GM23248 (cell line): ENCODE measurements around the gene PAXIP1. TPM values are rescaled to one million over a fixed set of nuclear protein-coding genes. Genes with fewer than 3 reads are reported as not detected.

Experiments used
- DNase-seq: peaks from one replicate; pipeline ENCODE4 v3.0.0-alpha.2; 2015
- H2AFZ ChIP-seq: fragments of 200-600 bp; sonication (generic); 2 replicates; pipeline ENCODE4 v1.6.1; 2016; ENCODE audit warnings: antibody characterized with exemption
- H3F3A ChIP-seq: fragments of 200-600 bp; sonication (generic); 2 replicates; pipeline ENCODE4 v1.6.1; 2016; ENCODE audit warnings: mild to moderate bottlenecking, antibody characterized with exemption, mixed run types; ENCODE audit not compliant: insufficient read depth
- H3K27ac ChIP-seq: fragments of 200-600 bp; sonication (generic); 2 replicates; pipeline ENCODE4 v1.5.1; 2016; ENCODE audit warnings: mild to moderate bottlenecking
- H3K27me3 ChIP-seq: fragments of 200-600 bp; sonication (generic); replicated peaks from 2 replicates; pipeline ENCODE4 v1.6.1; 2016; ENCODE audit warnings: mild to moderate bottlenecking; ENCODE audit not compliant: insufficient read depth
- H3K36me3 ChIP-seq: fragments of 200-600 bp; sonication (generic); 2 replicates; pipeline ENCODE4 v1.6.1; 2016; ENCODE audit warnings: low read depth, mild to moderate bottlenecking
- H3K4me1 ChIP-seq: fragments of 200-600 bp; sonication (generic); 2 replicates; pipeline ENCODE4 v1.6.1; 2016; ENCODE audit warnings: mild to moderate bottlenecking; ENCODE audit not compliant: insufficient read depth
- H3K4me2 ChIP-seq: fragments of 200-600 bp; sonication (generic); one replicate; pipeline ENCODE4 v1.6.1; 2016; ENCODE audit warnings: mild to moderate bottlenecking; ENCODE audit not compliant: unreplicated experiment
- H3K4me3 ChIP-seq: fragments of 200-600 bp; sonication (generic); 2 replicates; pipeline ENCODE4 v1.5.1; 2016; ENCODE audit warnings: mild to moderate bottlenecking
- H3K79me2 ChIP-seq: fragments of 200-600 bp; sonication (generic); 2 replicates; pipeline ENCODE4 v1.6.1; 2016; ENCODE audit warnings: mild to moderate bottlenecking; ENCODE audit not compliant: insufficient read depth
- H3K9ac ChIP-seq: fragments of 200-600 bp; sonication (generic); 2 replicates; pipeline ENCODE4 v1.6.1; 2016; ENCODE audit warnings: mild to moderate bottlenecking
- H3K9me2 ChIP-seq: fragments of 200-600 bp; sonication (generic); 2 replicates; pipeline ENCODE4 v1.6.1; 2016; ENCODE audit warnings: mixed run types, mild to moderate bottlenecking, moderate library complexity; ENCODE audit not compliant: insufficient read depth
- H3K9me3 ChIP-seq: fragments of 200-600 bp; sonication (generic); one replicate; pipeline ENCODE4 v1.6.1; 2017; ENCODE audit warnings: low read depth
- H4K20me1 ChIP-seq: fragments of 200-600 bp; sonication (generic); 2 replicates; pipeline ENCODE4 v1.6.0; 2016; ENCODE audit not compliant: insufficient read depth
- EZH2 ChIP-seq: fragments of 200-600 bp; sonication (generic); IDR thresholded peaks from 2 replicates; pipeline ENCODE4 v1.6.1; 2018; ENCODE audit warnings: antibody characterized with exemption, mild to moderate bottlenecking; ENCODE audit not compliant: insufficient read depth, poor library complexity, severe bottlenecking
- EZH2phosphoT487 ChIP-seq: fragments of 200-600 bp; sonication (generic); IDR thresholded peaks from 2 replicates; pipeline ENCODE4 v1.6.1; 2018; ENCODE audit warnings: antibody characterized with exemption, moderate library complexity, mild to moderate bottlenecking, low read depth; ENCODE audit not compliant: insufficient read depth
- WGBS, 2 experiments: methylation state at CpG; one replicate each; pipeline ENCODE4 v1.1.6; 2015 to 2017; ENCODE audit warnings: low lambda C conversion rate in 2 of 2, low coverage in 1 of 2; ENCODE audit errors: missing lambda C conversion rate in 2 of 2; 5-methylcytosine and 5-hydroxymethylcytosine counted together
- in situ Hi-C: fragments of 300-500 bp; cut with MboI; formaldehyde crosslinking; loops from 2 replicates; pipeline ENCODE4 v1.15.0; 2020
- polyA plus RNA-seq: library from polyadenylated mRNA; unstranded; fragments of >200 nt; fragmentation: Nextera tagmentation; extraction: Ambion mirVana; gene quantifications from 2 replicates; pipeline ENCODE4 v1.2.1, GENCODE V29; 2016
- total RNA-seq: library from RNA; depleted of rRNA; stranded (reverse); fragments of >200 nt; shearing (Covaris generic); gene quantifications from 2 replicates; pipeline ENCODE4 v1.2.3, GENCODE V29; 2014

PAXIP1 gene
- total and polyA plus RNA-seq, 2 experiments from 2014 or later: 1.8 to 5.8 TPM

- Histone ChIP-seq H3K36me3 (no peaks in the 10 kb centered on the region), H3K27me3 (no peaks in the 10 kb centered on the region), H3K4me3 (no peak overlapping the region), H3K4me1 (no peaks in the 10 kb centered on the region), H3K9me3 (no peaks in the 10 kb centered on the region), H3K79me2 (no peaks in the 10 kb centered on the region), H3K4me2 (no peak overlapping the region), H3K9me2 (no peaks in the 10 kb centered on the region), H3K9ac (no peak overlapping the region), H3K27ac (no peak overlapping the region), H2AFZ (peak overlapping the region; percentile 87), H4K20me1 (no peaks in the 10 kb centered on the region), H3F3A (no peaks in the 10 kb centered on the region)
- DNase-seq: no peak
- 47 to 53% methylated on average over 32 to 34 of the region's 36 CpGs for WGBS, 2 experiments
- TF ChIP-seq EZH2: no peak
- no peak for TF ChIP-seq EZH2phosphoT487
- in situ Hi-C loops: loop anchor here (25.0 kb wide), 1 partner anchor 848 kb away; no protein-coding TSS in a partner anchor
These were observed 88.5 kb downstream of the PAXIP1 start for GRCh38 chr7:154914308-154914995.

DNA sequence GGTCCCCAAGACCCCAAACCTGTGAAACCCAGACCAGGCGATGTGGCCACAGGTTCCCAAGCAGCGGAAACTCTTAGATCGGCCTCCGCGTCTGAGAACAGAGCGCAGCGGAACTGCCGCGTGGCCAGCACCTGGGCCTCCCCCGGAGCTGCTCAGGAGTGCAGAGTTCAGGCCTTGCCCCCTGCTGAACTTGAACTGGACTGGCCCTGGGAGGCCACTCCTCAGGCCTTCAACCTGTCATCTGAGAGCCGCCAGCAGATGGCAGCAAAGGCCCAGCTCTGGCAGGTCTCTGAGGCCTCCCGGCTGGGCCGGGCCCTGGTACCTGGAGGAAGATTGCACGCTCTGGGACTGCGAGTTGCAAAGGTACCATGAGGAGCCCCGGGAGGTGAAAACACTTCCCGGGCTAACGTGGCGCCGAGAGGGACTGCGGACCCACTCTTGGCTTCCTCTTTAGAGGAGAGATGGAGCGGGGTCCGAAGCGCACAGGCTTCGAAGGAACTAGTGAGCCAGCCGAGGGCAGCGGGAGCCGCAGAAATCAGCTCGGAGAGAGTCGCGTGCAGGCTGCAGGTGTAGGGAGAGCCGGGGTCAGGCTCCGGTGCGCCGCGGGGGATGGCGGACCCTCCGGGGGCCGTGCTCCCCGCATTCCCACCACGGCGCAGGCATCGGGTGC is 89.2 kb downstream of the PAXIP1 start:
- Histone ChIP-seq H3K9me2 (no peaks in the 10 kb centered on the region), H3K27me3 (no peaks in the 10 kb centered on the region), H3K27ac (no peak overlapping the region), H3K4me3 (peak overlapping the region; percentile 52), H2AFZ (peak overlapping the region; percentile 87), H4K20me1 (no peaks in the 10 kb centered on the region), H3K79me2 (no peaks in the 10 kb centered on the region), H3K4me2 (peak overlapping the region; percentile 87), H3K9me3 (no peaks in the 10 kb centered on the region), H3K9ac (no peak overlapping the region), H3F3A (no peaks in the 10 kb centered on the region), H3K4me1 (no peaks in the 10 kb centered on the region), H3K36me3 (no peaks in the 10 kb centered on the region)
- 12 to 21% methylated on average over 26 to 35 of the region's 43 CpGs for WGBS, 2 experiments
- DNase-seq: peak; percentile 76
- in situ Hi-C loops: loop anchor here (25.0 kb wide), 1 partner anchor 849 kb away; no protein-coding TSS in a partner anchor
- TF ChIP-seq EZH2 (no peak), EZH2phosphoT487 (no peak)

DNA sequence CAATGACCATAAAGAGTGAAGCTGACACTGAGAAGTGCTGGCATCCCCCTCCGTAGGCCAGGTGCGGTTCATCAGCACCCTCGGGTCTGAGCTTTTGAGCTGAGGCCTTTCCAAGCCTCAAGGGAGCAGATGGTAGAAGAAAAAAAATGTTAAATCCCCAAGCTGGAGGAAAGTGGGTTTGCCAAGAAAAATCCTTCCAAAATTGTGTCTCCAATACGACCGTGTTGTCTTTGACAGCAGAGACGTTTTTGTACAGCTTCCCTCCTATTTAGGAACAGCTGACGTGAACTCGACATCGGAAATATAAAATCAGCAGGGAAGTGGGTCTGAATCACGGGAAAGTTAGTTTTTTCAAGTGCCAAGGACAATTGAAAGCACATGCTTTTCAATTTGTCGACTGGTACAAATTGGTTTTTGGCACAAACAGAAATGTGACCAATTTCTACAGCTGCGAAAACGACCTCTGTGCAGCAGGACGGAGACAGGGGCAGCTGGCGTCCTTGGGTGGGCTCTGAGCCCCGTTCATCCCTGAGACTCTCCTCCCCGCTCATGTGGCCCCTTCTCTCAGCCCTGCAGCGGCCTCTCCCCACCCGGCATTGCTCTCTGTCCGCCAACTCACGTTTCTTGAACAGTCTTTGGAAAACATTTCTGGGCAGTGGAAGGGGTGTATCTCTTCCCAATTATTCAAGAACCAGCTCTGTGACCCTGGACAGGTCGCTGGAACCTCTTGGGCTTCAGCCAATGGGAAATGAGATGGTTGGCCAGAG is 89.9 kb downstream of the PAXIP1 start:
- Histone ChIP-seq H3K27me3 (no peaks in the 10 kb centered on the region), H4K20me1 (no peaks in the 10 kb centered on the region), H3K79me2 (no peaks in the 10 kb centered on the region), H3K4me3 (no peak overlapping the region), H3F3A (no peaks in the 10 kb centered on the region), H3K36me3 (no peaks in the 10 kb centered on the region), H3K27ac (no peak overlapping the region), H3K4me2 (no peak overlapping the region), H3K9me3 (no peaks in the 10 kb centered on the region), H3K4me1 (no peaks in the 10 kb centered on the region), H3K9me2 (no peaks in the 10 kb centered on the region), H3K9ac (no peak overlapping the region), H2AFZ (0 out of 2 replicates have a peak overlapping the region, but pooled peaks have one; percentile 6)
- in situ Hi-C loops: loop anchor here (25.0 kb wide), 1 partner anchor 849 kb away; no protein-coding TSS in a partner anchor
- 9 to 12% methylated on average over 22 of the region's 22 CpGs for WGBS, 2 experiments
- DNase-seq: peak; percentile 19
- TF ChIP-seq EZH2phosphoT487: no peak
- TF ChIP-seq EZH2: no peak

DNA sequence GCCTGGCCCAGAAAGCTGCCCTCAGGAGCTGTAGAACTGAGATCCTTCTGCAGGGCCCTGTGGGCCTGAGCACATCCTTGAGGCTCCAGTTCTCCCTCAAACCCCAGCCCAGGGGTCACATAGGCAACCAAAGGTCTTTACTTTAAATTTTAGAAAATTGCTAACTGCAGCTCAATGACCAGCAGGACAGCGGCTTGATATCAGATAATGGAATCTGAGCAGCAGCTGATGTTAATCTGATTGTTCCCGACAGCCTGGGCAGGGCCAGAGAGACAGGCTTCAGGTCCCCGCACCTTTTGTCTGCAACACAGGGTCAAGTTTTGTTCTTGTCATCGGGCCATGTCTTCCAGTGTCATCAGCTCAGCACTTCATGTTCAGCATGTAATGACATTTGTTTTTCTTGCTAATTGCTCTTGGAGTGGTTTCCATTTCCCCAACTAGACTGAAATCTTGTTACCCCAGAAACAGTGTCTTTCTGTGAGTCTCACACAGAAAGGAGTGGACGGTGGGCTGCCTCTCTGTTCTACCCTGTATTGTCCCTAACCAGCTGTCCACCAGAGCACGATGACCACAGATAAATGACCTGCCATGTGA is 91.0 kb downstream of the PAXIP1 start:
- TF ChIP-seq EZH2: no peak
- TF ChIP-seq EZH2phosphoT487: no peak
- Histone ChIP-seq H3K4me3 (no peak overlapping the region), H3K9me2 (no peaks in the 10 kb centered on the region), H3K27me3 (no peaks in the 10 kb centered on the region), H3K79me2 (no peaks in the 10 kb centered on the region), H3K27ac (no peak overlapping the region), H3K4me2 (no peak overlapping the region), H3K9ac (no peak overlapping the region), H3F3A (no peaks in the 10 kb centered on the region), H3K36me3 (no peaks in the 10 kb centered on the region), H3K9me3 (no peaks in the 10 kb centered on the region), H2AFZ (no peak overlapping the region), H4K20me1 (no peaks in the 10 kb centered on the region), H3K4me1 (no peaks in the 10 kb centered on the region)
- no peak for DNase-seq
- 59 to 66% methylated on average over 6 of the region's 6 CpGs for WGBS, 2 experiments
- in situ Hi-C loops: loop anchor here (25.0 kb wide), 1 partner anchor 850 kb away; no protein-coding TSS in a partner anchor
